GM23338 (cell line): ENCODE measurements around the gene RASGRF2. TPM values are rescaled to one million over a fixed set of nuclear protein-coding genes. Genes with fewer than 3 reads are reported as not detected.
"Not testable (repeated sequence)": the region's sequence is repeated elsewhere in the genome, so short reads cannot be mapped to it uniquely, and the experiment has no call there.

Source experiments
- ATAC-seq: fragments of 200-7000 bp; cut with Tn5 transposase; 3 replicates; pipeline ENCODE4 v1.9.1; 2020
- DNase-seq: peaks from one replicate; pipeline ENCODE4 v3.0.0-alpha.2; 2015; ENCODE audit warnings: low spot score
- H2AFZ ChIP-seq: fragments of 200-600 bp; sonication (generic); 2 replicates; pipeline ENCODE4 v1.8.0; 2016; ENCODE audit warnings: antibody characterized with exemption, mild to moderate bottlenecking, moderate library complexity
- H3F3A ChIP-seq: fragments of 200-600 bp; sonication (generic); replicated peaks from 2 replicates; pipeline ENCODE4 v1.8.0; 2017; ENCODE audit warnings: antibody characterized with exemption, mixed run types, low read depth
- H3K27ac ChIP-seq: fragments of 200-600 bp; sonication (generic); 2 replicates; pipeline ENCODE4 v1.6.1; 2016; ENCODE audit warnings: low read depth
- H3K27me3 ChIP-seq: fragments of 200-600 bp; sonication (generic); 2 replicates; pipeline ENCODE4 v1.8.0; 2016; ENCODE audit warnings: mild to moderate bottlenecking, mixed run types, moderate library complexity; ENCODE audit not compliant: insufficient read depth
- H3K36me3 ChIP-seq: fragments of 200-600 bp; sonication (generic); 2 replicates; pipeline ENCODE4 v1.8.0; 2016; ENCODE audit warnings: mild to moderate bottlenecking; ENCODE audit not compliant: insufficient read depth
- H3K4me1 ChIP-seq: fragments of 200-600 bp; sonication (generic); 2 replicates; pipeline ENCODE4 v1.8.0; 2016; ENCODE audit warnings: mild to moderate bottlenecking, moderate library complexity; ENCODE audit not compliant: insufficient read depth
- H3K4me2 ChIP-seq: fragments of 200-600 bp; sonication (generic); 2 replicates; pipeline ENCODE4 v1.7.1; 2017; ENCODE audit warnings: mixed run types
- H3K4me3 ChIP-seq: fragments of 200-600 bp; sonication (generic); 2 replicates; pipeline ENCODE4 v1.6.1; 2016; ENCODE audit warnings: mixed run types
- H3K79me2 ChIP-seq: fragments of 200-600 bp; sonication (generic); replicated peaks from 2 replicates; pipeline ENCODE4 v1.8.0; 2017; ENCODE audit warnings: mild to moderate bottlenecking; ENCODE audit not compliant: insufficient read depth
- H3K9me2 ChIP-seq: fragments of 200-600 bp; sonication (generic); 2 replicates; pipeline ENCODE4 v1.8.0; 2017; ENCODE audit not compliant: insufficient read depth
- H4K20me1 ChIP-seq: fragments of 200-600 bp; sonication (generic); replicated peaks from 2 replicates; pipeline ENCODE4 v1.8.0; 2017; ENCODE audit warnings: mild to moderate bottlenecking; ENCODE audit not compliant: insufficient read depth
- H3K27ac Mint-ChIP-seq: 2 replicates; pipeline ENCODE4 v1.8.0; 2020; ENCODE audit warnings: inconsistent platforms, mild to moderate bottlenecking, moderate library complexity, mixed read lengths
- H3K27me3 Mint-ChIP-seq: 3 replicates; pipeline ENCODE4 v1.8.0; 2022; ENCODE audit warnings: low read depth, mild to moderate bottlenecking, moderate library complexity, mixed read lengths, inconsistent platforms; ENCODE audit not compliant: insufficient read depth, poor library complexity
- H3K36me3 Mint-ChIP-seq: 3 replicates; pipeline ENCODE4 v1.8.0; 2021; ENCODE audit warnings: low read depth, mild to moderate bottlenecking, inconsistent platforms, moderate library complexity, mixed read lengths
- H3K4me1 Mint-ChIP-seq: 3 replicates; pipeline ENCODE4 v1.8.0; 2020; ENCODE audit warnings: mild to moderate bottlenecking, inconsistent platforms, mixed read lengths
- H3K4me3 Mint-ChIP-seq: 3 replicates; pipeline ENCODE4 v1.8.0; 2021; ENCODE audit warnings: moderate library complexity, mild to moderate bottlenecking, inconsistent platforms, mixed read lengths
- H3K9me3 Mint-ChIP-seq: 3 replicates; pipeline ENCODE4 v1.8.0; 2020; ENCODE audit warnings: moderate library complexity, mild to moderate bottlenecking, inconsistent platforms, mixed read lengths
- CREB1 ChIP-seq: fragments of 250-450 bp; sonication (Bioruptor Pico); IDR thresholded peaks from 2 replicates; pipeline ENCODE4 v1.5.0; 2020; ENCODE audit warnings: low read depth, mild to moderate bottlenecking, moderate library complexity
- EZH2 ChIP-seq: fragments of 200-600 bp; sonication (generic); IDR thresholded peaks from one replicate; pipeline ENCODE4 v1.8.0; 2017; ENCODE audit warnings: antibody characterized with exemption, mild to moderate bottlenecking, low read depth; ENCODE audit not compliant: unreplicated experiment
- EZH2phosphoT487 ChIP-seq: fragments of 200-600 bp; sonication (generic); IDR thresholded peaks from one replicate; pipeline ENCODE4 v1.8.1; 2018; ENCODE audit warnings: antibody characterized with exemption; ENCODE audit not compliant: unreplicated experiment
- JUNB ChIP-seq: IDR thresholded peaks from one replicate; pipeline ENCODE4 v1.6.1; 2016; ENCODE audit warnings: antibody characterized with exemption; ENCODE audit not compliant: unreplicated experiment
- NANOG ChIP-seq: IDR thresholded peaks from 2 replicates; pipeline ENCODE4 v1.6.1; 2016; ENCODE audit warnings: antibody characterized with exemption, borderline replicate concordance
- POLR2AphosphoS5 ChIP-seq: IDR thresholded peaks from 2 replicates; pipeline ENCODE4 v1.6.1; 2016; ENCODE audit warnings: antibody characterized with exemption, low read depth
- REST ChIP-seq: IDR thresholded peaks from one replicate; pipeline ENCODE4 v1.6.1; 2018; ENCODE audit warnings: antibody characterized with exemption; ENCODE audit not compliant: unreplicated experiment
- STAT1 ChIP-seq: IDR thresholded peaks from one replicate; pipeline ENCODE4 v1.6.1; 2016; ENCODE audit warnings: antibody characterized with exemption; ENCODE audit not compliant: unreplicated experiment
- ZNF114 ChIP-seq: fragments of 250-450 bp; sonication (Bioruptor Pico); IDR thresholded peaks from 2 replicates; pipeline ENCODE4 v1.5.0; 2020; ENCODE audit warnings: mild to moderate bottlenecking, moderate library complexity
- ZNF331 ChIP-seq: fragments of 250-450 bp; sonication (Bioruptor Pico); IDR thresholded peaks from 2 replicates; pipeline ENCODE4 v1.5.0; 2020; ENCODE audit warnings: low read depth, mild to moderate bottlenecking, moderate library complexity
- polyA plus RNA-seq: library from polyadenylated mRNA; unstranded; fragments of >200 nt; fragmentation: Nextera tagmentation; extraction: Ambion mirVana; gene quantifications from 2 replicates; pipeline ENCODE4 v1.2.1, GENCODE V29; 2016
- total RNA-seq: library from RNA; depleted of rRNA; stranded (reverse); fragments of >200 nt; shearing (Covaris generic); gene quantifications from 2 replicates; pipeline ENCODE4 v1.2.3, GENCODE V29; 2014
- TF ChIP-seq, protein P1 (sequence below), 2 experiments: fragments of 200-600 bp in 1 of 2; sonication (generic) in 1 of 2; conservative IDR thresholded peaks; 2 replicates each; pipeline versions ENCODE4 v1.5.1 to v1.6.1; 2016 to 2017; ENCODE audit warnings: antibody characterized with exemption in 2 of 2, low read depth in 2 of 2, mild to moderate bottlenecking in 2 of 2, moderate library complexity in 1 of 2
- TF ChIP-seq, protein P2 (sequence below): fragments of 250-450 bp; sonication (Bioruptor Pico); IDR thresholded peaks from 2 replicates; pipeline ENCODE4 v1.5.0; 2020; ENCODE audit warnings: mild to moderate bottlenecking, moderate library complexity

RASGRF2 gene
- total and polyA plus RNA-seq, 2 experiments from 2014 or later = 5.0 to 19.2 TPM

GRCh38 chr5:81053282-81053681 is 93.1 kb downstream of the RASGRF2 start:
- not testable (repeated sequence) for H3K4me3 Mint-ChIP-seq, H3K4me1 Mint-ChIP-seq, H3K36me3 Mint-ChIP-seq, DNase-seq, H3F3A ChIP-seq, H3K79me2 ChIP-seq, H3K36me3 ChIP-seq, H3K9me2 ChIP-seq, H2AFZ ChIP-seq, H4K20me1 ChIP-seq, ATAC-seq, H3K4me2 ChIP-seq, H3K4me1 ChIP-seq, H3K27ac Mint-ChIP-seq, H3K27me3 ChIP-seq, H3K27ac ChIP-seq, H3K9me3 Mint-ChIP-seq, H3K27me3 Mint-ChIP-seq, H3K4me3 ChIP-seq

- peaks cover 6% of the 10 kb centered on the region; the same call in 1 of the 2 replicates for H3K79me2 ChIP-seq
- no peak overlapping the region for H3K4me3 ChIP-seq
- ATAC-seq (no peak), DNase-seq (no peak)
- no peaks in the 10 kb centered on the region for H3K36me3 ChIP-seq
- Mint-ChIP-seq H3K4me1 (peaks cover 4% of the 10 kb centered on the region; the same call in 1 of the 3 replicates), H3K9me3 (peaks cover 2% of the 10 kb centered on the region; the same call in 1 of the 3 replicates), H3K4me3 (no peak overlapping the region), H3K27me3 (no peaks in the 10 kb centered on the region), H3K27ac (no peak overlapping the region; the same call in 1 of the 2 replicates), H3K36me3 (no peaks in the 10 kb centered on the region)
- no peaks in the 10 kb centered on the region for H3K27me3 ChIP-seq
- H3K4me2 ChIP-seq = no peak overlapping the region
- no peaks in the 10 kb centered on the region for H4K20me1 ChIP-seq
- H2AFZ ChIP-seq = no peak overlapping the region
- no peaks in the 10 kb centered on the region for H3F3A ChIP-seq
- no peak overlapping the region for H3K27ac ChIP-seq
- H3K4me1 ChIP-seq = no peaks in the 10 kb centered on the region; the same call in 1 of the 2 replicates
- H3K9me2 ChIP-seq = no peaks in the 10 kb centered on the region
- TF ChIP-seq, protein P1, sequence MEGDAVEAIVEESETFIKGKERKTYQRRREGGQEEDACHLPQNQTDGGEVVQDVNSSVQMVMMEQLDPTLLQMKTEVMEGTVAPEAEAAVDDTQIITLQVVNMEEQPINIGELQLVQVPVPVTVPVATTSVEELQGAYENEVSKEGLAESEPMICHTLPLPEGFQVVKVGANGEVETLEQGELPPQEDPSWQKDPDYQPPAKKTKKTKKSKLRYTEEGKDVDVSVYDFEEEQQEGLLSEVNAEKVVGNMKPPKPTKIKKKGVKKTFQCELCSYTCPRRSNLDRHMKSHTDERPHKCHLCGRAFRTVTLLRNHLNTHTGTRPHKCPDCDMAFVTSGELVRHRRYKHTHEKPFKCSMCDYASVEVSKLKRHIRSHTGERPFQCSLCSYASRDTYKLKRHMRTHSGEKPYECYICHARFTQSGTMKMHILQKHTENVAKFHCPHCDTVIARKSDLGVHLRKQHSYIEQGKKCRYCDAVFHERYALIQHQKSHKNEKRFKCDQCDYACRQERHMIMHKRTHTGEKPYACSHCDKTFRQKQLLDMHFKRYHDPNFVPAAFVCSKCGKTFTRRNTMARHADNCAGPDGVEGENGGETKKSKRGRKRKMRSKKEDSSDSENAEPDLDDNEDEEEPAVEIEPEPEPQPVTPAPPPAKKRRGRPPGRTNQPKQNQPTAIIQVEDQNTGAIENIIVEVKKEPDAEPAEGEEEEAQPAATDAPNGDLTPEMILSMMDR (conservative IDR thresholded peaks at IDR 0.05; ENCODE audit: low read depth in 2 of 2) = no peak
- TF ChIP-seq STAT1 (no peak), EZH2 (no peak), CREB1 (CRISPR knock-in tag) (no peak), REST (no peak), EZH2phosphoT487 (no peak), ZNF331 (no peak), NANOG (no peak), JUNB (no peak), POLR2AphosphoS5 (no peak), ZNF114 (CRISPR knock-in tag) (no peak)
- TF ChIP-seq, protein P2, sequence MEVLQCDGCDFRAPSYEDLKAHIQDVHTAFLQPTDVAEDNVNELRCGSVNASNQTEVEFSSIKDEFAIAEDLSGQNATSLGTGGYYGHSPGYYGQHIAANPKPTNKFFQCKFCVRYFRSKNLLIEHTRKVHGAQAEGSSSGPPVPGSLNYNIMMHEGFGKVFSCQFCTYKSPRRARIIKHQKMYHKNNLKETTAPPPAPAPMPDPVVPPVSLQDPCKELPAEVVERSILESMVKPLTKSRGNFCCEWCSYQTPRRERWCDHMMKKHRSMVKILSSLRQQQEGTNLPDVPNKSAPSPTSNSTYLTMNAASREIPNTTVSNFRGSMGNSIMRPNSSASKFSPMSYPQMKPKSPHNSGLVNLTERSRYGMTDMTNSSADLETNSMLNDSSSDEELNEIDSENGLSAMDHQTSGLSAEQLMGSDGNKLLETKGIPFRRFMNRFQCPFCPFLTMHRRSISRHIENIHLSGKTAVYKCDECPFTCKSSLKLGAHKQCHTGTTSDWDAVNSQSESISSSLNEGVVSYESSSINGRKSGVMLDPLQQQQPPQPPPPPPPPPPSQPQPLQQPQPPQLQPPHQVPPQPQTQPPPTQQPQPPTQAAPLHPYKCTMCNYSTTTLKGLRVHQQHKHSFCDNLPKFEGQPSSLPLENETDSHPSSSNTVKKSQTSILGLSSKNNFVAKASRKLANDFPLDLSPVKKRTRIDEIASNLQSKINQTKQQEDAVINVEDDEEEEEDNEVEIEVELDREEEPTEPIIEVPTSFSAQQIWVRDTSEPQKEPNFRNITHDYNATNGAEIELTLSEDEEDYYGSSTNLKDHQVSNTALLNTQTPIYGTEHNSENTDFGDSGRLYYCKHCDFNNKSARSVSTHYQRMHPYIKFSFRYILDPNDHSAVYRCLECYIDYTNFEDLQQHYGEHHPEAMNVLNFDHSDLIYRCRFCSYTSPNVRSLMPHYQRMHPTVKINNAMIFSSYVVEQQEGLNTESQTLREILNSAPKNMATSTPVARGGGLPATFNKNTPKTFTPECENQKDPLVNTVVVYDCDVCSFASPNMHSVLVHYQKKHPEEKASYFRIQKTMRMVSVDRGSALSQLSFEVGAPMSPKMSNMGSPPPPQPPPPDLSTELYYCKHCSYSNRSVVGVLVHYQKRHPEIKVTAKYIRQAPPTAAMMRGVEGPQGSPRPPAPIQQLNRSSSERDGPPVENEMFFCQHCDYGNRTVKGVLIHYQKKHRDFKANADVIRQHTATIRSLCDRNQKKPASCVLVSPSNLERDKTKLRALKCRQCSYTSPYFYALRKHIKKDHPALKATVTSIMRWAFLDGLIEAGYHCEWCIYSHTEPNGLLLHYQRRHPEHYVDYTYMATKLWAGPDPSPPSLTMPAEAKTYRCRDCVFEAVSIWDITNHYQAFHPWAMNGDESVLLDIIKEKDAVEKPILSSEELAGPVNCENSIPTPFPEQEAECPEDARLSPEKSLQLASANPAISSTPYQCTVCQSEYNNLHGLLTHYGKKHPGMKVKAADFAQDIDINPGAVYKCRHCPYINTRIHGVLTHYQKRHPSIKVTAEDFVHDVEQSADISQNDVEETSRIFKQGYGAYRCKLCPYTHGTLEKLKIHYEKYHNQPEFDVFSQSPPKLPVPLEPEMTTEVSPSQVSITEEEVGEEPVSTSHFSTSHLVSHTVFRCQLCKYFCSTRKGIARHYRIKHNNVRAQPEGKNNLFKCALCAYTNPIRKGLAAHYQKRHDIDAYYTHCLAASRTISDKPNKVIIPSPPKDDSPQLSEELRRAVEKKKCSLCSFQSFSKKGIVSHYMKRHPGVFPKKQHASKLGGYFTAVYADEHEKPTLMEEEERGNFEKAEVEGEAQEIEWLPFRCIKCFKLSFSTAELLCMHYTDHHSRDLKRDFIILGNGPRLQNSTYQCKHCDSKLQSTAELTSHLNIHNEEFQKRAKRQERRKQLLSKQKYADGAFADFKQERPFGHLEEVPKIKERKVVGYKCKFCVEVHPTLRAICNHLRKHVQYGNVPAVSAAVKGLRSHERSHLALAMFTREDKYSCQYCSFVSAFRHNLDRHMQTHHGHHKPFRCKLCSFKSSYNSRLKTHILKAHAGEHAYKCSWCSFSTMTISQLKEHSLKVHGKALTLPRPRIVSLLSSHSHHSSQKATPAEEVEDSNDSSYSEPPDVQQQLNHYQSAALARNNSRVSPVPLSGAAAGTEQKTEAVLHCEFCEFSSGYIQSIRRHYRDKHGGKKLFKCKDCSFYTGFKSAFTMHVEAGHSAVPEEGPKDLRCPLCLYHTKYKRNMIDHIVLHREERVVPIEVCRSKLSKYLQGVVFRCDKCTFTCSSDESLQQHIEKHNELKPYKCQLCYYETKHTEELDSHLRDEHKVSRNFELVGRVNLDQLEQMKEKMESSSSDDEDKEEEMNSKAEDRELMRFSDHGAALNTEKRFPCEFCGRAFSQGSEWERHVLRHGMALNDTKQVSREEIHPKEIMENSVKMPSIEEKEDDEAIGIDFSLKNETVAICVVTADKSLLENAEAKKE (CRISPR knock-in tag) = no peak
Observed at GRCh38 chr5:81058121-81058520, 98.0 kb downstream of the RASGRF2 start.
